ENCODE data around the gene LOXHD1.

DNA sequence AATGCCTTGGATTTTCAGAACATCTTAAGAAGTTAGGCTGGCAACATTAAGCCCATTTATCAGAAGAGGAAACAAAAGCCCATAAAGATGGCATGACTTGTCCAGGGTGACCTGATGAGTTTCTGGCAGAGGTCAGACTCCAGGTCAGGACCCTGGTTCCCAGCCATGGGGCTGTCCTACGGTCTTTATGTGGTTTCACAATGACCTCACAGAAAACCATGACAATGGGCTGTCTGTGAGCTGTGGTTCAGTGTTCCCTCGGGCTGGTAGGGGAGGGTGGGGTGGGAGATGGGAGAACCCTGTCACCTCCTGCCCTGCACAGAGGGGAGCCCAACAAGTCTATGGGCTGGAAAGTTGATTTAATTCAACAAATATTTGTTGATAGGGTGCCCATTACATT lies 101.8 kb downstream of the LOXHD1 start:
- TF ChIP-seq, protein P1, sequence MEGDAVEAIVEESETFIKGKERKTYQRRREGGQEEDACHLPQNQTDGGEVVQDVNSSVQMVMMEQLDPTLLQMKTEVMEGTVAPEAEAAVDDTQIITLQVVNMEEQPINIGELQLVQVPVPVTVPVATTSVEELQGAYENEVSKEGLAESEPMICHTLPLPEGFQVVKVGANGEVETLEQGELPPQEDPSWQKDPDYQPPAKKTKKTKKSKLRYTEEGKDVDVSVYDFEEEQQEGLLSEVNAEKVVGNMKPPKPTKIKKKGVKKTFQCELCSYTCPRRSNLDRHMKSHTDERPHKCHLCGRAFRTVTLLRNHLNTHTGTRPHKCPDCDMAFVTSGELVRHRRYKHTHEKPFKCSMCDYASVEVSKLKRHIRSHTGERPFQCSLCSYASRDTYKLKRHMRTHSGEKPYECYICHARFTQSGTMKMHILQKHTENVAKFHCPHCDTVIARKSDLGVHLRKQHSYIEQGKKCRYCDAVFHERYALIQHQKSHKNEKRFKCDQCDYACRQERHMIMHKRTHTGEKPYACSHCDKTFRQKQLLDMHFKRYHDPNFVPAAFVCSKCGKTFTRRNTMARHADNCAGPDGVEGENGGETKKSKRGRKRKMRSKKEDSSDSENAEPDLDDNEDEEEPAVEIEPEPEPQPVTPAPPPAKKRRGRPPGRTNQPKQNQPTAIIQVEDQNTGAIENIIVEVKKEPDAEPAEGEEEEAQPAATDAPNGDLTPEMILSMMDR (IDR thresholded peaks at IDR 0.05; ENCODE audit: insufficient read depth, low read length) = no peak
- TF ChIP-seq SPI1 (IDR thresholded peaks at IDR 0.05; ENCODE audit: borderline replicate concordance, low read depth) = no peak
- no peak for TF ChIP-seq POLR2AphosphoS5 (IDR thresholded peaks at IDR 0.05; ENCODE audit: low read depth)
- TF ChIP-seq, protein P2, sequence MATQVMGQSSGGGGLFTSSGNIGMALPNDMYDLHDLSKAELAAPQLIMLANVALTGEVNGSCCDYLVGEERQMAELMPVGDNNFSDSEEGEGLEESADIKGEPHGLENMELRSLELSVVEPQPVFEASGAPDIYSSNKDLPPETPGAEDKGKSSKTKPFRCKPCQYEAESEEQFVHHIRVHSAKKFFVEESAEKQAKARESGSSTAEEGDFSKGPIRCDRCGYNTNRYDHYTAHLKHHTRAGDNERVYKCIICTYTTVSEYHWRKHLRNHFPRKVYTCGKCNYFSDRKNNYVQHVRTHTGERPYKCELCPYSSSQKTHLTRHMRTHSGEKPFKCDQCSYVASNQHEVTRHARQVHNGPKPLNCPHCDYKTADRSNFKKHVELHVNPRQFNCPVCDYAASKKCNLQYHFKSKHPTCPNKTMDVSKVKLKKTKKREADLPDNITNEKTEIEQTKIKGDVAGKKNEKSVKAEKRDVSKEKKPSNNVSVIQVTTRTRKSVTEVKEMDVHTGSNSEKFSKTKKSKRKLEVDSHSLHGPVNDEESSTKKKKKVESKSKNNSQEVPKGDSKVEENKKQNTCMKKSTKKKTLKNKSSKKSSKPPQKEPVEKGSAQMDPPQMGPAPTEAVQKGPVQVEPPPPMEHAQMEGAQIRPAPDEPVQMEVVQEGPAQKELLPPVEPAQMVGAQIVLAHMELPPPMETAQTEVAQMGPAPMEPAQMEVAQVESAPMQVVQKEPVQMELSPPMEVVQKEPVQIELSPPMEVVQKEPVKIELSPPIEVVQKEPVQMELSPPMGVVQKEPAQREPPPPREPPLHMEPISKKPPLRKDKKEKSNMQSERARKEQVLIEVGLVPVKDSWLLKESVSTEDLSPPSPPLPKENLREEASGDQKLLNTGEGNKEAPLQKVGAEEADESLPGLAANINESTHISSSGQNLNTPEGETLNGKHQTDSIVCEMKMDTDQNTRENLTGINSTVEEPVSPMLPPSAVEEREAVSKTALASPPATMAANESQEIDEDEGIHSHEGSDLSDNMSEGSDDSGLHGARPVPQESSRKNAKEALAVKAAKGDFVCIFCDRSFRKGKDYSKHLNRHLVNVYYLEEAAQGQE (IDR thresholded peaks at IDR 0.05; ENCODE audit: insufficient replicate concordance, low read depth) = no peak
- no peak for TF ChIP-seq GABPA (IDR thresholded peaks at IDR 0.05; ENCODE audit: low read depth)
